DND-41 (cell line): ENCODE measurements around the gene TMPRSS3.

Experiments used
- ATAC-seq: fragments of 200-7000 bp; cut with Tn5 transposase; 3 replicates; pipeline ENCODE4 v1.9.1; 2021; ENCODE audit warnings: low read depth; ENCODE audit not compliant: insufficient read depth
- DNase-seq: peaks from one replicate; pipeline ENCODE4 v3.0.0-alpha.2; 2020
- H2AFZ ChIP-seq: 2 replicates; pipeline ENCODE4 v1.6.0; 2012; ENCODE audit warnings: low read depth, low read length
- H3K27ac ChIP-seq: 2 replicates; pipeline ENCODE4 v1.5.1; 2012; ENCODE audit warnings: low read length, inconsistent platforms
- H3K27me3 ChIP-seq: fragments of 200-600 bp; sonication (generic); 2 replicates; pipeline ENCODE4 v1.6.0; 2012; ENCODE audit warnings: low read length, mild to moderate bottlenecking, inconsistent platforms; ENCODE audit not compliant: insufficient read depth, poor library complexity
- H3K36me3 ChIP-seq: 2 replicates; pipeline ENCODE4 v1.5.1; 2012; ENCODE audit warnings: low read length, inconsistent platforms; ENCODE audit not compliant: insufficient read depth
- H3K4me1 ChIP-seq: 2 replicates; pipeline ENCODE4 v1.5.1; 2012; ENCODE audit warnings: mild to moderate bottlenecking, low read length; ENCODE audit not compliant: insufficient read depth
- H3K4me2 ChIP-seq: 2 replicates; pipeline ENCODE4 v1.6.0; 2012; ENCODE audit warnings: mild to moderate bottlenecking, moderate library complexity, low read length, inconsistent platforms; ENCODE audit not compliant: insufficient read depth
- H3K4me3 ChIP-seq, 2 experiments: fragments of 200-600 bp in 1 of 2; shearing (Covaris generic) in 1 of 2; 2 replicates each; pipeline ENCODE4 v1.5.1; 2012 to 2016; ENCODE audit warnings: inconsistent platforms in 2 of 2, low read length in 2 of 2, mild to moderate bottlenecking in 2 of 2, low read depth in 1 of 2, moderate library complexity in 1 of 2
- H3K79me2 ChIP-seq: 2 replicates; pipeline ENCODE4 v1.6.0; 2012; ENCODE audit warnings: low read length, inconsistent platforms; ENCODE audit not compliant: insufficient read depth
- H3K9ac ChIP-seq: 2 replicates; pipeline ENCODE4 v1.6.0; 2012; ENCODE audit warnings: low read depth, mild to moderate bottlenecking, inconsistent platforms, low read length, moderate library complexity
- H3K9me3 ChIP-seq: 2 replicates; pipeline ENCODE4 v1.5.1; 2012; ENCODE audit warnings: low read length, moderate library complexity, mild to moderate bottlenecking, inconsistent platforms; ENCODE audit not compliant: insufficient read depth, severe bottlenecking
- H4K20me1 ChIP-seq: 2 replicates; pipeline ENCODE4 v1.6.0; 2012; ENCODE audit warnings: low read length; ENCODE audit not compliant: insufficient read depth
- CTCF ChIP-seq: IDR thresholded peaks from 2 replicates; pipeline ENCODE4 v1.5.1; 2012; ENCODE audit warnings: borderline replicate concordance, low read length, moderate library complexity, mild to moderate bottlenecking; ENCODE audit not compliant: poor library complexity, severe bottlenecking; ENCODE audit errors: extremely low read depth
- EZH2 ChIP-seq: IDR thresholded peaks from 3 replicates; pipeline ENCODE4 v1.6.1; 2012; ENCODE audit warnings: borderline replicate concordance, low read depth, mild to moderate bottlenecking, moderate library complexity, low read length, inconsistent platforms; ENCODE audit not compliant: severe bottlenecking

The TMPRSS3 gene

GRCh38 chr21:42375506-42375905 is 20.3 kb downstream of the TMPRSS3 start:
- Histone ChIP-seq H4K20me1 (no peaks in the 10 kb centered on the region), H2AFZ (no peak overlapping the region), H3K4me3 (no peak overlapping the region), H3K27me3 (no peaks in the 10 kb centered on the region), H3K9ac (no peak overlapping the region), H3K27ac (no peak overlapping the region), H3K4me1 (no peaks in the 10 kb centered on the region), H3K9me3 (no peaks in the 10 kb centered on the region), H3K79me2 (no peaks in the 10 kb centered on the region), H3K4me2 (no peak overlapping the region), H3K36me3 (no peaks in the 10 kb centered on the region)
- ATAC-seq (no peak), DNase-seq (no peak)
- TF ChIP-seq CTCF (no peak), EZH2 (no peak)

DNA sequence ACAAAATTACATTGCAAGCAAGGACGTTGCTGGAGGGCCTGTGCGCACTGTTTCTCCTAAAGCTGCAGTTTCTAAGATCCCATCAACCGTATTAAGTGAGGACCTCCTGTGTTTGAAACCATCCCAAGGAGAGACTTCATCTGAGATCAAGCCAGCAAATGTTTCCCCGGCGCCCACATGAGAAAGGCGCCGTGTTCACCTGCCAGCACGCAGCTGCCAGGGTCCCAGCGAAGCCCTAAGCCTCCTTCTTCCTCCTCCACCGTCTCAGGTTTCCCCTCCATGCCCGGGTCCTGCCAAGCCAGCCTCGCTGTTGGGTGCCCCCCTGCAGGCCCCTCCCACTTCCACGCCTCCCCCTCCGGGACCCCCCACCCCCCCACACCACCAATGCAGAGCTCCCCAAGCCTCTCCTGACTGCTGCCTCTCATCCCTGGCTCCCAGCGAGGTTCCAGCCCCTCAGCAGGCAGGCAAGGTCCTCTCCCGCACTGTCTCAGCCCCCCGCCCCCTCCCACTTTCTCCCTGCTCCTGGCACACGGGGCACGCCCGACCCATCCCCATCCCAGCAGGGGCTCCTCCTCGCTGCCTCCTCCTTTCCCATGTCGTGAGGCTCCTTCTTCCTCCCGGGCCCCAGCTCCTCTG is 20.9 kb downstream of the TMPRSS3 start:
- H3K27ac ChIP-seq: no peak overlapping the region
- no peak overlapping the region for H3K4me2 ChIP-seq
- no peaks in the 10 kb centered on the region for H4K20me1 ChIP-seq
- H3K4me3 ChIP-seq: no peak overlapping the region
- H3K36me3 ChIP-seq: no peaks in the 10 kb centered on the region
- no peaks in the 10 kb centered on the region for H3K79me2 ChIP-seq
- H3K4me1 ChIP-seq: no peaks in the 10 kb centered on the region
- no peak for DNase-seq
- H3K9me3 ChIP-seq: no peaks in the 10 kb centered on the region
- no peak overlapping the region for H2AFZ ChIP-seq
- no peak overlapping the region for H3K9ac ChIP-seq
- TF ChIP-seq EZH2 (no peak), CTCF (no peak)
- ATAC-seq: no peak
- no peaks in the 10 kb centered on the region for H3K27me3 ChIP-seq

DNA sequence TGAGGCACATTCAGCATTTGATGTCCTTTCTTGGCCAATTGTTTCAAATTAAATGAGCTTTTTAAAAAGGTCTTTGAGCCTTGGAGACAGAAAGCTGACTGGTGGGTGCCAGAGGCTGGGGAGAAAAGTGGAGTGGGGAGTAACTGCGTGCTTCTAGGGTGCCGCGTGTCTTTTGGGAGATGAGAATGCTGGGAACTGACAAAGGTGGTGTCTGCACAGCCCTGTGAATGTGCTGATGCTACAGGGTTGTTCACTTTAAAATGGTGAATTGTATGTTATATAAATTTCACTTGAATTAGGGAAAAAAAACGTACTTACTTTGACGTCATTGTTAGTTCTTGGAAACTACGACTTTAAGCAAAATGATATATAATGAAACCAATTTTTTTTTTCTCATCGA is 21.4 kb downstream of the TMPRSS3 start:
- no peak overlapping the region for H2AFZ ChIP-seq
- no peaks in the 10 kb centered on the region for H4K20me1 ChIP-seq
- no peaks in the 10 kb centered on the region for H3K27me3 ChIP-seq
- H3K9me3 ChIP-seq: no peaks in the 10 kb centered on the region
- no peaks in the 10 kb centered on the region for H3K4me1 ChIP-seq
- H3K9ac ChIP-seq: no peak overlapping the region
- H3K4me2 ChIP-seq: no peak overlapping the region
- H3K27ac ChIP-seq: no peak overlapping the region
- H3K36me3 ChIP-seq: no peaks in the 10 kb centered on the region
- H3K4me3 ChIP-seq: no peak overlapping the region
- TF ChIP-seq EZH2: no peak
- TF ChIP-seq CTCF: no peak
- DNase-seq: no peak
- no peaks in the 10 kb centered on the region for H3K79me2 ChIP-seq
- ATAC-seq: no peak
